H7 (cell line): Measurements from ENCODE around the gene PSMD6. TPM values are rescaled to one million over a fixed set of nuclear protein-coding genes. Genes with fewer than 3 reads are reported as not detected.

Experiments
- DNase-seq: peaks from one replicate; pipeline ENCODE4 v3.0.0; 2012
- H3K27me3 ChIP-seq: 2 replicates; pipeline ENCODE4 v1.6.0; 2011; ENCODE audit warnings: mild to moderate bottlenecking, low read length; ENCODE audit not compliant: control insufficient read depth, insufficient read depth
- H3K36me3 ChIP-seq: replicated peaks from 2 replicates; pipeline ENCODE4 v1.5.1; 2011; ENCODE audit warnings: low read length; ENCODE audit not compliant: control insufficient read depth, insufficient read depth
- H3K4me3 ChIP-seq: 2 replicates; pipeline ENCODE4 v1.5.1; 2011; ENCODE audit warnings: low read depth, mild to moderate bottlenecking, control low read depth, low read length, moderate library complexity; ENCODE audit not compliant: insufficient read depth
- total RNA-seq: library from RNA; depleted of rRNA; stranded (reverse); fragments of >200 nt; shearing (Covaris generic); gene quantifications from 2 replicates; pipeline ENCODE4 v1.2.3, GENCODE V29; 2014

Gene PSMD6
- total RNA-seq, 1 experiment from 2014 or later: 169 TPM

DNA sequence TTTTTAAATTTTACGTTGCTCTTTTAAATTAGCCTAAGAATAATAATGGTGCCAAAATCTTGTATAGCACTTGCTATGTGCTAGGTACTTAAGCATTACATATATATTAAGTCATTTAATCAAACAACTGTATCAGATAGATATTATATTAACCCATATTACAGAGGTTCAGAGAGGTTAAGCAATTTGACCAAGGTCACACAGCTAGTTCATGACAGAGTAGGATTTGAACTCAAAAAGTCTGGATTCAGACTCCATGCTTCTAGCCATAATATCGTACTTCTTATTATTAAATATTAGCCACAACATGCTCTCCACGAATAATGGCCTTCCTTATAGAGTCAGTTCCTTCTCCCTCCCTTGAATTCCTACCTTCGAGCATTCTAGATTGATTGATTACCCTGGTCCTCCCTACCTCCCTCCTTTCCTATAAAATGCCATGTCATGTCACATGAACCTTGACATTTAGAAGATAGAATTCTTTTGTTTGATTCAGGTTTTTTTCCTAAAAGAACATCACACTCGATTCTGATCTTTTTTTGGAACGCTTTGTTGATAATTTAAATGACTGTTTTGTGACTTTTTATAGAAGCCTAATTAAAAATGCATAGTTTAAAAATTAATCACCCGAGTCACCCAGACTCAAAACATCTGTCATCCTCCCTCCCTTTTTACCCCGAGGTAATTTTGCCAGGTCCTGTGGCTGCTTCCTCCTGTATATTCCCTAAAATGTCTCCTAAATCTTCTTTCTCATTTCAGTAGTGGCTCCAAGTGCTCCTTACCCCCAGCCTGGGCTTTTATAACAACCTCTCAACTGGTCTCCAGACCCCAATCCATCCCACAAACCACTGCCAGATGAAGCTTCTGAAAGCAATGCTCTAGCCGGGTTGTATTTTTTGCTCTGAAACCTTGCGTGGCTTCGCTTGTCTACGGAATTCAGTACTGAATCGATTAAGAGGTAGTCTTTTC lies 8.5 kb upstream of the PSMD6 start:
- Histone ChIP-seq H3K4me3 (no peak overlapping the region), H3K36me3 (no peaks in the 10 kb centered on the region), H3K27me3 (no peaks in the 10 kb centered on the region; the same call in 1 of the 2 replicates)
- DNase-seq: no peak

DNA sequence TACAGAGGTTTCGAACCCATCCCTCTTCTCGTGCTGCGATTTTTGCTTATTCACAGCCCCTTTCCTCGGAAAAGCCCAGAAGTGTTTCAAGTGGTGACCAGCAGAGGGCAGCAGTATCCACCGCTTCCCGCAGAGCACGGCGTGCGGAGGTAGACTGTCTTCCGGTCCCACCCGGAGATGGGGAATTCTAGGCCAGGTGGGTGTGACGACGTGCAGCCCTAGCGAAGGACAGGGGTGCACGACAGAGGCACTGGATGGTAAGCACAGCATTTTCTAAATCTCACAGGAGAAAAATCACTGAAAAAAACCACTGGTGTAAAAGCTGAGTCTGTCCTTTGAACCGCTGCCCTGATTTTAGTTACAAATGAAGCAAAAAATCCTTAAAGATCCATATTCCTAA lies 7.4 kb upstream of the PSMD6 start:
- Histone ChIP-seq H3K36me3 (no peaks in the 10 kb centered on the region), H3K4me3 (no peak overlapping the region), H3K27me3 (no peaks in the 10 kb centered on the region; the same call in 1 of the 2 replicates)
- peak; percentile 75 for DNase-seq

DNA sequence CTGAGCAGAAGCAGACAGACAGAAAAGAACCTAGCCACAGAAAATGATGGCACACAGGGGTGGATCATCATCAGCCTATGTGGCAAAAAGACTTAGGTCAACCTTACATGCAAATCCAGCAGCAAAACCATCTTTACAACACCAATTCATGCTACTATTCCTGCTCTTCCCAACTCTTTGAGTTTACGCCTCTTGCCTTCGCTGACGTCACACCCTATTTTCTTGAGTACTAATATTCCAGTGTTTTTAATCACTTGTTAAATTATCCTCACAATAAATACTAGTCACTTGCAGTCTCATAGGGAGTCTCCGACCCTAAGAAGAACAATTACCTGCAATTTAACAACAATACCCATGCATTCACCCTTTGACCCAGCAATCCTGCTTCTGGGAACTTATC lies 6.0 kb upstream of the PSMD6 start:
- Histone ChIP-seq H3K27me3 (no peaks in the 10 kb centered on the region; the same call in 1 of the 2 replicates), H3K4me3 (no peak overlapping the region), H3K36me3 (no peaks in the 10 kb centered on the region)
- no peak for DNase-seq

DNA sequence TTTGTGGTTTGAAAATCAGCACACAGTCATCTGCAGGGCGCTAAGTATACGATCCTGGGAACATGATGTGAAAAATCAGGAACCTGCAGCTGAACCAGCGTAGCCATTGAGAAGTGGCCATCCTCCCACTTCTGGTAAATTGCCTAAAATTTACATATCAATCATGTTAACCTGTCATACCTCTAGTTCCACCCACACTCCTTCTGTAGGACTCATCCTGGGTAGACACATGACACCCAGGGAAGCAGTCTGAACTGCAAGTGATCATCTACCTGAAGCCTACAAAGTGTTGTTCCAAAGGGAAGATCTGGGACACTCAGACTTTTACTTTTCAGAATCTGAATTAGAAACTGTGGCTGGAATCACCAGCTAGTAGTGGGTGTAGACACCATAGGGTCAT lies 5.5 kb upstream of the PSMD6 start:
- Histone ChIP-seq H3K4me3 (no peak overlapping the region), H3K36me3 (no peaks in the 10 kb centered on the region), H3K27me3 (no peaks in the 10 kb centered on the region; the same call in 1 of the 2 replicates)
- DNase-seq: no peak

DNA sequence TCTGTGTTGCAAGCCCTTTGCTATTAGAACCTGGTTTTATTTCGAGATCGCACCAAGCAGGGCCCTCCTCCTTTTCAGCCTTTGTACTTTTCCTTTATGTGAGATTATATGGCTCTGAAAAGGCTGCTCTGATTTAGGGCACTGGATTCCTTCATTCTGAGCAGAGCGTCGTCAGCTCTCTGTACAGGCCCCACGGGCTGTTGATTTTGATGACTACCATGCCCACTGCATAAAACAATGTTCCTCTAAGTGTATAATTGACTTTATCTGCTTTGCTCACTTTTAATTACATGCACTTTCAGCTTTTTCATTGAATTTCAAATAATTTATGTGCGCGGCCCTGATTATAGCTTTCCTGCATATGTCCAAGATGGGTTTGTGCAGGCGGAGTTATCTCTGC lies 4.4 kb upstream of the PSMD6 start:
- Histone ChIP-seq H3K36me3 (no peaks in the 10 kb centered on the region), H3K4me3 (no peak overlapping the region), H3K27me3 (no peaks in the 10 kb centered on the region; the same call in 1 of the 2 replicates)
- DNase-seq: no peak

DNA sequence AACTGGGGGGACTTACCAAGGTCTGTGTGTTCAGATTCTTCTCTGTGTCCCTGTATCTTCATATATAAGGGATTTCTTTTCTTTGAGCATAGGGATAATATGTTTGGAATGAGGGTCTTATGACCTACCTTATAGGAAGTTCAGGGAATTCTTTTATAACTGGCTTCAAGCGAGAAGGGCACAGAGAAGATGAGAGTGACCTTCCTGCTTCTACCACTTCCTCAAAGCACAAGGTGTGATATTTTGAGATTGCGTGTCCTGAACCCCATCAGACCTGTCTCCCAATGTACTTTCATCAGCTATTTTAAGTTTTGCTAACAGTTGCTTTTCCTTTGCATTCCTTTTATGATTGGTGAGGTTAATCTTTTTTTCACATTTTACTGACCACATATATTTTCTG lies 3.1 kb upstream of the PSMD6 start:
- no peak for DNase-seq
- Histone ChIP-seq H3K36me3 (no peaks in the 10 kb centered on the region), H3K4me3 (no peak overlapping the region), H3K27me3 (no peaks in the 10 kb centered on the region; the same call in 1 of the 2 replicates)

DNA sequence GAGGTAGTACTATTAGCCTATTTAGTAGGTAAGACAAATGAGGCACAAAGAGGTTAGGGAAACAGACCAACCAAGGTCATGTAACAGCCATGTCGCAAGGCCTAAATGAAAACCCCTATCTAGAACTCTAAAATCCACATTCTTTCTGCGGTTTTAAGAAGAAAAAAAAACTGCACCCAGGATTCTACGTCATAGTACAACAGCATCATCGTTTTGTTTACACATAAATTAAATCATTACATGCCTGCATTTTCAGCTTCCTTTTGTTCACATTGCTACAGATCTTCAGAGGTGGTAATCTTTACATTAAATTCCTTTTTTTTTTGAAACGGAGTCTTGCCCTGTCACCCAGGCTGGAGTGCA lies 548 bp upstream of the PSMD6 start:
- H3K4me3 ChIP-seq: no peak overlapping the region
- peaks cover 2% of the 10 kb centered on the region for H3K36me3 ChIP-seq
- H3K27me3 ChIP-seq: no peaks in the 10 kb centered on the region; the same call in 1 of the 2 replicates
- DNase-seq: no peak

DNA sequence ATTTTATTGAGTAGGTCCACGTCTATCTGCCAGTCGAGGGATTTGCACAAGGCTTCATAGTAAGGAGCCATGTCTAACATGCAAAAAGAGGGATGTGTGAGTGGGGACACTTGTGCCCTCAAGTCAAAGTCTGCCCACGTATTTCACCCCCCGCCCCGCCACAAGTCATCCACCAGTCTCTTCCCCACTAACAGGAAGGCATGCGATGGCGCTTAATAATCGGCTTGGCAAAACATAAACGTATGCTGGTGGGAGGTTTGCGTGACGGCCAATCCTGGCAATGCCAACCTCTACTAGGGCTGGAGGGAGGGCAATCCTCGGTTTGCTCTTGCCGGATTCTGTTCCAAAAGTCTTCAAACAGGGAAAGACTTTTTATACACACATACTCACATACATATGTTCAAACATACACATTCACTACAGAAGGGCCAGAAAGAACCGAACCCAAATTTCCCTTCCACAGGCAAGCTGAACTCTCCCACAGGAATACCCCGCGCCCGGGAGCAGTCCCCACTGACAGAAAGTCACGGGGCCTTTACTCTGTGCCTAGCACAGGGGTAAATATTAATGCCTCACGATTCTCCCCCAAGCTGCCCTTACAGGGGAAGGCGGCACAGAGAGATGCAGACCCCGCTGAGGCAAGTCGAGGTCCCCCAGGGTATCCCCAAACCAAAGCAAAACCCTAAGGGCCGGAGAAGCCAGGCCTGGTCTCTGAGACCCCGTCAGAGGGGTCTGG lies 675 bp downstream of the PSMD6 start:
- Histone ChIP-seq H3K36me3 (peaks cover 2% of the 10 kb centered on the region), H3K27me3 (no peaks in the 10 kb centered on the region), H3K4me3 (peak overlapping the region; percentile 87)
- DNase-seq: peak; percentile 18

DNA sequence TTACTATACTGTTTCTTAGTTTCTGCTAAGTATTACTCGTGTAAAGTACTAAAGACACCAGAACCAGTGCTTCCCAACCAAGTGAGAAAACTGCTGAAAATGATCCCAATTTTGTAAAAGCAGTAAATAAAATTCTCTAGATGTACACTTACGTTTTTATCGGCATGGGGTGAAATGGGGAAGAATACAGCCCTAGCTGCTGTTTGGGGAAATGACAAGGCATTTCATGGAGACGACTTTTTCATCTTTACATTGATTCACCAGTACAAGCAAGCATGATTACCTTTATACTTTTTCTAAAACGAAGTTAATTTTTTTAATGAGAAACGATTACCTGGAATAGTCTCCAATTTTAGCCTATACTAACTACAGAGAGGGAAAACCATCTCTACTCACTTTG lies 1.4 kb downstream of the PSMD6 start:
- Histone ChIP-seq H3K36me3 (peaks cover 2% of the 10 kb centered on the region), H3K4me3 (no peak overlapping the region), H3K27me3 (no peaks in the 10 kb centered on the region)
- DNase-seq: no peak

DNA sequence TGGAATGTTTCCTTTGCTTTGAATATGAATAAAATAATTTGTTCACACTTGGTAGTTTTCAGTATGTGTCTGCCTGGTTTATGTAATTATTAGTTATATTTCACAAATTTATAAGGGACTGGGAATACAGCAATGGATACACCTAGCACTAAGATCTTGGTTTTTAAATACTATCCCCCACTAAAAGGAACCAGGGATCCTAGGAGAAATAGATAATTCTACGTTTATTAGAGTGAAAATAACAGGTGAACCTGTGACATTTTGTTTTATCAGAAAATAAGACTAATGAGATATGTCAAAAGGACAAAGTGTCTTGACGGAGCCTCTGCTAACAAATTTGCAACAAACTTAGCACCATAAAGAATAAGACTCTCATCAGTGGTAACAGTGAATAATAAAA lies 3.4 kb downstream of the PSMD6 start:
- Histone ChIP-seq H3K36me3 (peaks cover 2% of the 10 kb centered on the region), H3K27me3 (no peaks in the 10 kb centered on the region), H3K4me3 (no peak overlapping the region)
- DNase-seq: no peak

DNA sequence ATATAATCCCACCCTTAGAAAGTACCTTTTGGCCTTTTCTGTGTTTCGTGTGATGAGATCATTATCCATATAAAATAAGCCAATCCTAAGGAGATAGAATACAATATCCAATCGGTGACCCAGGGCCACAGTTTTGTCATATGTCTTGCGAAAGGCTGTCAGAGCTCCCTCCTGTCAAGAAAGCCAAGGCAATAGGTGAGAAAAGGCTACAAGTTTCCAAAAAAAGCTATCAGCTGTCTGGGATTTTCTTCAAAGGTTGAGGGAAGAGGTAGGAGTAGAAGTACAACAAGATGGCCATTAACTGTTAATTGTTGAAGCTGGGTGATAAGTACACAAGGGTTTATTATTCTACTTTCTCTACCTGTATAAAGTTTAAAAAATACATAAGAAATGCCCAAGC lies 4.0 kb downstream of the PSMD6 start:
- Histone ChIP-seq H3K36me3 (peaks cover 7% of the 10 kb centered on the region), H3K27me3 (no peaks in the 10 kb centered on the region), H3K4me3 (no peak overlapping the region)
- no peak for DNase-seq

DNA sequence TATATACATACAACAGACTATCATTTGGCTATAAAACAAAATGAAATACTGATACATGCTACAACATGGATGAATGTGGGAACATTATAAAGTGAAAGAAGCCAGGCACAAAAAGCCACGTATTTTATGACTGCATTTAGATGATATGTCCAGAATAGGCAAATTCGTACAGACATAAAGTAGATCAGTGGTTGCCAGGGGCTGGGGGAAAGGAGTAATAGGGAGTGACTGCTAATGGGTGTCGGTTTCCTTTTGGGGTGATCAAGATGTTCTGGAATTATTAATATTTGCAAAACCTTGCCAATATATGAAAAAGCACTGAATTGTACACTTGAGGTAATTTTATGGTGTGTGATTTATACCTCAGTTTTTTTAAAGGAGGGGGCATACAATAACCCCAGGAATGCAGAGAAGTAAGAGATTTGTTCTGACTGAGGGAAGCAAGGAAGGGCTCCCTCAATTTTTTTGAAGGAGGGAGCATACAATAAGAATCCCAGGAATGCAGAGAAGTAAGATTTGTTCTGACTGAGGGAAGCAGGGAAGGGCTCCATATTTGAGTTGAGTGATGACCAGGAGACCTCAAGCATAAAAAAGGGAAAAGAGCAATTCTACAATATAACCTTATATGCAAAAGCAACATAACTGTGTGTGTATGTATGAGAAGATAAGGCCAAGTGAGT lies 6.2 kb downstream of the PSMD6 start:
- peaks cover 11% of the 10 kb centered on the region for H3K36me3 ChIP-seq
- DNase-seq: no peak
- no peaks in the 10 kb centered on the region for H3K27me3 ChIP-seq
- no peak overlapping the region for H3K4me3 ChIP-seq

DNA sequence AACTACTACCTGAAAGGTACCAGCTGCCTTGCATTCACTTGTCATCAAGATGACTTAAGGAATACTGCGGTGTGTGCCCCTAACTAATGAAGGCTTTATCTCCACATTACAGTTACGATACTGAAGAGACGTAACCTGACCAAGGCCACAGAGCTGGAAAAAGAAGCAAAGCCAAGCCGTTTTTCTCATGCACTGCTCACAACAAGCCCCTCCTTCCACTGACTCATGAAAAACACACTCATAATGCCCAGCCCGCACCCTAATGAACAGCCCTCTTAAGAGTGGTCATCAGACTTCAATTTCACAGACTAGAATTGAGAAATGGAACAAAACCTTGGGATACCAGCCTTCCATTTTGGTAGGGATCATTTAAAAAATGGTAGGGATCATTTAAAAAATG lies 11.6 kb downstream of the PSMD6 start:
- no peak for DNase-seq
- H3K27me3 ChIP-seq: no peaks in the 10 kb centered on the region
- H3K4me3 ChIP-seq: no peak overlapping the region
- H3K36me3 ChIP-seq: peaks cover 22% of the 10 kb centered on the region

DNA sequence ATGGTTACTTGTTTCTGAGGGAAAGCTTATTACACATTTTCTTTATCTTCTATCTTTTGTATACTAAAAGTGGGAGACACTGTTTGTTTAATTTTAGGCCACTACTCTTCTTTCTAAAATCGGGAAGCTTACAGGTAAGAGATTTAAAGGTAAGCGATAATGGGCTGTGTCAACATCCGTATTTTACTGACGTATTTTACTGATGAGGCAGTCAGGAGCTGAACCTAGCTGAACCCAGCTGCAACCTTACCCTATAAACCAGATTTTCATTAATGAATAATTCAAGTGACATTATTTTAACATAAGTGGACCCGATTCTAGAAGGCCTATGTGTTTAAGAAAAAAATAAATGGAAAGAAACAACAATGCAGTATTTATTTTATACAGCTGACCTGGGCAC lies 13.1 kb downstream of the PSMD6 start:
- Histone ChIP-seq H3K36me3 (peaks cover 26% of the 10 kb centered on the region), H3K27me3 (no peaks in the 10 kb centered on the region), H3K4me3 (no peak overlapping the region)
- no peak for DNase-seq
